SH-SY5Y (cell line): ENCODE results near the gene FAM13A.

Experiments used
- GATA2 ChIP-seq: IDR thresholded peaks from 2 replicates; pipeline ENCODE4 v1.6.1; 2011; ENCODE audit warnings: mild to moderate bottlenecking, low read depth, low read length
- GATA3 ChIP-seq: IDR thresholded peaks from 2 replicates; pipeline ENCODE4 v1.6.1; 2011; ENCODE audit warnings: low read depth, mild to moderate bottlenecking, low read length, moderate library complexity

DNA sequence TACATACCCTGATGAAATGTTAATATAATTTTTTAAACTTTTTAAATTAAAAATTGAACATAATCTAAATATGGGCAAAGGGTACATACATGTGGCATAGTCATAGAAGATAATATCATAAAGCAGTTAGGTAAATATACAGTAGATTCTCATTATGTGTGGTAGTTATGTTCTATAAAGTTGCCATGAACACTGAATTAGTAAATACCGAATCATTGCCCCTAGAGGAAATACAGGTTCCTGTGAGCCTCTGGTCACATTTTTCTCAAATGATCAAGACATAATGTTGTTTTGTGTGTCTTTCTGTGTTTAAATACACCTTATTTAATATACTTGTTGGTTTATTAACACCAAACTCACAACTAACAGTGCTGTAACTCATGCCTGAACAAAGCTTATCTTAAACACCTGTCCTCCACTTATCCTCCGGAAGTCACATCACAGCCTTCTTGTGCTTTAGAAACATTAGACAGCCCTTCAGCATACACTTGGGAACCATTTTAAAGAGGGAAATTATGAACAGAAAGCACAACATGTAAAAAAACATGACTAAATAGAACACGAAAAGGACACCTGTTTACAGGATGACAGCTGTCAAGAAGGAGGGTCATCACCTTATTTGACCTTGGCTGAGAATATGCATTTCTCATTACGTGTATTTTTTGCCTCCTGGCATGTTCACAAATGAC is 190.0 kb downstream of the FAM13A start:
- TF ChIP-seq GATA2, result no peak
- no peak for TF ChIP-seq GATA3
